ENCODE measurements around the gene PIEZO2.
"Not testable (repeated sequence)": the region's sequence is repeated elsewhere in the genome, so short reads cannot be mapped to it uniquely, and the experiment has no call there.

Gene PIEZO2

GRCh38 chr18:10660179-10660884 is 489.0 kb downstream of the PIEZO2 start:
- DNase-seq = no peak

GRCh38 chr18:10659594-10659993 is 489.8 kb downstream of the PIEZO2 start:
- no peak for DNase-seq

- no peak for DNase-seq
These were observed 490.4 kb downstream of the PIEZO2 start for GRCh38 chr18:10659000-10659399.

- not testable (repeated sequence) for DNase-seq
These were observed 505.4 kb downstream of the PIEZO2 start for GRCh38 chr18:10644003-10644402.

GRCh38 chr18:10642915-10643524 is 506.3 kb downstream of the PIEZO2 start:
- DNase-seq = not testable (repeated sequence)

- DNase-seq = not testable (repeated sequence)
These were observed 510.9 kb downstream of the PIEZO2 start for GRCh38 chr18:10638539-10638885.

GRCh38 chr18:10637858-10638538 is 511.4 kb downstream of the PIEZO2 start:
- not testable (repeated sequence) for DNase-seq

- not testable (repeated sequence) for DNase-seq
These were observed 520.3 kb downstream of the PIEZO2 start for GRCh38 chr18:10629076-10629475.

- DNase-seq = not testable (repeated sequence)
These were observed 522.7 kb downstream of the PIEZO2 start for GRCh38 chr18:10626606-10627213.

GRCh38 chr18:10623606-10624005 is 525.8 kb downstream of the PIEZO2 start:
- not testable (repeated sequence) for DNase-seq

- not testable (repeated sequence) for DNase-seq
These were observed 526.4 kb downstream of the PIEZO2 start for GRCh38 chr18:10622982-10623381.

- not testable (repeated sequence) for DNase-seq
These were observed 528.6 kb downstream of the PIEZO2 start for GRCh38 chr18:10620670-10621329.
